Psoas muscle (tissue), 8 donors: ENCODE data around the gene MAGEB2. TPM values are rescaled to one million over a fixed set of nuclear protein-coding genes. Genes with fewer than 3 reads are reported as not detected.

Experiments
- ATAC-seq, 4 donors: fragments of 200-7000 bp; cut with Tn5 transposase; one replicate each; pipeline ENCODE4 v1.9.1; 2020; ENCODE audit warnings: moderate library complexity in 3 of 4, mild to moderate bottlenecking in 2 of 4
- DNase-seq, 2 donors: peaks; one replicate each; pipeline ENCODE4 v3.0.0-alpha.2; 2020
- H3K27ac ChIP-seq: fragments of 200-600 bp; one replicate; pipeline ENCODE4 v1.8.0; 2022
- H3K27me3 ChIP-seq, 3 donors: fragments of 200-600 bp in 1 of 3; one replicate each; pipeline versions ENCODE4 v1.6.1 to v1.8.0; 2013 to 2022; ENCODE audit warnings: low read length in 2 of 3, mild to moderate bottlenecking in 2 of 3, moderate library complexity in 1 of 3; ENCODE audit not compliant: insufficient read depth in 3 of 3
- H3K36me3 ChIP-seq, 2 donors: fragments of 200-600 bp in 1 of 2; one replicate each; pipeline versions ENCODE4 v1.6.1 to v1.8.0; 2013 to 2022; ENCODE audit warnings: low read depth in 1 of 2, mild to moderate bottlenecking in 1 of 2, moderate library complexity in 1 of 2; ENCODE audit not compliant: insufficient read depth in 1 of 2
- H3K4me1 ChIP-seq: fragments of 200-600 bp; one replicate; pipeline ENCODE4 v1.8.0; 2022
- H3K4me3 ChIP-seq: fragments of 200-600 bp; one replicate; pipeline ENCODE4 v1.8.0; 2022; ENCODE audit warnings: mild to moderate bottlenecking
- H3K9me3 ChIP-seq: fragments of 200-600 bp; one replicate; pipeline ENCODE4 v1.8.0; 2022
- WGBS, 3 donors: extraction: QIAGEN DNeasy Blood & Tissue Kit; methylation state at CpG; one replicate each; pipeline versions ENCODE4 v1.1.6 to v1.1.7; 2013; 5-methylcytosine and 5-hydroxymethylcytosine counted together
- intact Hi-C, 2 donors: fragments of 100-400 bp; cut with DNase I; formaldehyde crosslinking; loops; one replicate each; pipeline versions ENCODE4 v1.11.0 to v1.14.2; 2022
- polyA plus RNA-seq, 3 donors: library from polyadenylated mRNA; stranded (reverse); fragments of 200-250 nt; gene quantifications; one replicate each; pipeline ENCODE4 v1.2.3, GENCODE V29; 2013
- total RNA-seq, 4 donors: library from RNA; stranded (reverse); fragmentation: NEBNext Ultra II Directional in 2 of 4; extraction: Animal tissue kit (Norgen Biotek cat#: 25700) in 2 of 4; gene quantifications; one replicate each; pipeline versions ENCODE4 v1.2.1 to v1.2.4, GENCODE V29; 2021 to 2023
- TF ChIP-seq, protein P1 (sequence below): fragments of 200-600 bp; IDR thresholded peaks from one replicate; pipeline ENCODE4 v1.8.0; 2022; ENCODE audit warnings: antibody characterized with exemption
- donor health status: healthy with polysubstance abuse.
- donor health status: DM: no; HTN: no; CAD: no; lungs with moderate emphysema.
- donor health status: Bipolar disorder and iron deficiency.
- donor health status: healthy.
- donor health status: DM: yes; HTN: yes; CAD: no.
- donor health status: DM: no; HTN: no; CAD: no.
- donor health status: DM: no; HTN: no; CAD: no.
- donor health status: DM: yes; HTN: yes; CAD: no.

MAGEB2 gene
- total and polyA plus RNA-seq, 7 donors: not detected

DNA sequence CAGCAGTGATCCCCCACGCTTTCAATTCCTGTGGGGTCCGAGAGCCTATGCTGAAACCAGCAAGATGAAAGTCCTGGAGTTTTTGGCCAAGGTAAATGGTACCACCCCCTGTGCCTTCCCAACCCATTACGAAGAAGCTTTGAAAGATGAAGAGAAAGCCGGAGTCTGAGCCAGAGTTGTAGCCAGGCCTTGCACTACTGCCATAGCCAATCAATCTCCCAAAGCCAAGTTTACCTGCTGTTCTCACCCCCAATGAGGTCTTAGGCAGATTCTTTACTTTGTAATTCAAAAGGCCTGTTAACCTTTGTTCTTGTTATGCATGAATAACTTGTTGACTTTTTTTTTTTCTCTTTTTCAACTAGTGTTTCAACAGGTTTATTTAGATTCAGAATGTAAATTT, 4.0 kb downstream of the MAGEB2 start:
- Histone ChIP-seq H3K27ac (no peak overlapping the region), H3K36me3 (no peaks in the 10 kb centered on the region), H3K9me3 (no peaks in the 10 kb centered on the region), H3K27me3 (no peaks in the 10 kb centered on the region), H3K4me1 (no peaks in the 10 kb centered on the region), H3K4me3 (no peak overlapping the region)
- DNase-seq (no peak), ATAC-seq (no peak)
- intact Hi-C loops: no loop called here
- TF ChIP-seq, protein P1, sequence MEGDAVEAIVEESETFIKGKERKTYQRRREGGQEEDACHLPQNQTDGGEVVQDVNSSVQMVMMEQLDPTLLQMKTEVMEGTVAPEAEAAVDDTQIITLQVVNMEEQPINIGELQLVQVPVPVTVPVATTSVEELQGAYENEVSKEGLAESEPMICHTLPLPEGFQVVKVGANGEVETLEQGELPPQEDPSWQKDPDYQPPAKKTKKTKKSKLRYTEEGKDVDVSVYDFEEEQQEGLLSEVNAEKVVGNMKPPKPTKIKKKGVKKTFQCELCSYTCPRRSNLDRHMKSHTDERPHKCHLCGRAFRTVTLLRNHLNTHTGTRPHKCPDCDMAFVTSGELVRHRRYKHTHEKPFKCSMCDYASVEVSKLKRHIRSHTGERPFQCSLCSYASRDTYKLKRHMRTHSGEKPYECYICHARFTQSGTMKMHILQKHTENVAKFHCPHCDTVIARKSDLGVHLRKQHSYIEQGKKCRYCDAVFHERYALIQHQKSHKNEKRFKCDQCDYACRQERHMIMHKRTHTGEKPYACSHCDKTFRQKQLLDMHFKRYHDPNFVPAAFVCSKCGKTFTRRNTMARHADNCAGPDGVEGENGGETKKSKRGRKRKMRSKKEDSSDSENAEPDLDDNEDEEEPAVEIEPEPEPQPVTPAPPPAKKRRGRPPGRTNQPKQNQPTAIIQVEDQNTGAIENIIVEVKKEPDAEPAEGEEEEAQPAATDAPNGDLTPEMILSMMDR: no peak
- 70 to 82% (median 82%) methylated on average over 4 of the region's 4 CpGs for WGBS, 3 donors

DNA sequence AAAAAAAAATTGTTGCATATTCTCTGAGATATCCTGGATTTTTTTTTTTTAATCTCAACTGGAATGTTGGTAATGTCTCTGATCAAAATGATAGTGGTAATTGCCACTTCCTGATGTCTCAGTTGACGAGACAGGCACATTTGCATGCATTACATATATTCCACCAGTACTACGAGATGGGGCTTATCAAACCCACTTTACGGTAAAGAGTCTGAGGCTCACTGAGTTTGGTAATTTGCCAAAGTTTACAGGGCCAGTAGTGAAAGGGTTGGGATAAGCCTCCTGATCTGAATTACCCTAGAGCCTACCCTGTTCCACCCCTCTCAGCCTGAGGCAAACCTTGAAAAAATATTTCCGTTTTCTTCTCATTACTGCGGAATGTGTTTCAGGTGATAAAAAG, 5.3 kb downstream of the MAGEB2 start:
- DNase-seq: no peak
- Histone ChIP-seq H3K9me3 (no peaks in the 10 kb centered on the region), H3K27ac (no peak overlapping the region), H3K4me3 (no peak overlapping the region), H3K27me3 (no peaks in the 10 kb centered on the region), H3K4me1 (no peaks in the 10 kb centered on the region), H3K36me3 (no peaks in the 10 kb centered on the region)
- TF ChIP-seq, protein P1: no peak
- no peak for ATAC-seq
- WGBS, 3 donors: 80 to 90% (median 87%) methylated on average over 5 of the region's 5 CpGs
- intact Hi-C loops: no loop called here

DNA sequence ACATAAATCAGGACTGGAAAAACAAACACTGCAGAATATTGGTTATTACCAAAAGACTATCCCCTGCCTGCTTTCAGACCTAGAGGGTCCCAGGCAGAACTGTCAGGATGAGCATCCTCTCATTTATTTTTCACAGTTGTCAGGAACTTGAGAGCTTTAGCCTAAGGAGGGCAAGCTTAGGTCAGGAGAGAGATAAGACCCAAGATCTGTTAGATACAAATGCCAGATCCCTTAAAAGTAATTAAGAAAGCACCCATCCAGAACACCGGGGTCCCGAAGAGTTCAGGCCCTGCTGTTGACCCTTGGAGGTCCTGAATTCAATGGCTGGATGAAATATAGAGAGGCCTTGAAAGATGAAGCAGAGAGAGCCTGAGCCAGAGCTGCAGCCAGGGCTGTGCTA, 9.2 kb downstream of the MAGEB2 start:
- no peak for DNase-seq
- Histone ChIP-seq H3K4me1 (no peaks in the 10 kb centered on the region), H3K27me3 (no peaks in the 10 kb centered on the region), H3K9me3 (no peaks in the 10 kb centered on the region), H3K27ac (no peak overlapping the region), H3K36me3 (no peaks in the 10 kb centered on the region), H3K4me3 (no peak overlapping the region)
- TF ChIP-seq, protein P1: no peak
- intact Hi-C loops: no loop called here
- 17 to 57% (median 25%) methylated on average over 2 of the region's 2 CpGs for WGBS, 3 donors
- ATAC-seq: no peak

DNA sequence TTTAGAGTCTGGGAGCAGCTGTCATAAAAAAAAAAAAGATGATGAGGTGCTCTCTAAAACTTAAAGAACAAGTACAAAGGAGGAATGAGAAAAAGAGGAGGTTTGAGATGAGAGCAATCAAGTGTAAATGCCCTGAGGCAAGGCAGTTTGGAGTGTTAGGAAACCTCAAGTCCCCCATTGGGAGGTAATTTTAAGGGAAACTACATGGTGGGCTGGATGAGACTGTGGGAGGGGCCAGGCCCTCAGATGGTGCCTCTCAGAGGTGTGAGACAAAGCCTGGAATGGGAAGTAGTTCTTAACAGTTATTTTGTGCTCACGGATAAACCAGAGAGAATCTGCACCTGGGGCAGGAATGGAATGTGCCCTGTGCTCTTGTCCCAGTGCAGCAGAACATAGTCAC, 13.2 kb downstream of the MAGEB2 start:
- no peaks in the 10 kb centered on the region for H3K4me1 ChIP-seq
- H3K4me3 ChIP-seq: no peak overlapping the region
- no peaks in the 10 kb centered on the region for H3K27me3 ChIP-seq
- H3K36me3 ChIP-seq: no peaks in the 10 kb centered on the region
- no peak overlapping the region for H3K27ac ChIP-seq
- TF ChIP-seq, protein P1: no peak
- ATAC-seq (no peak), DNase-seq (no peak)
- intact Hi-C loops: no loop called here
- WGBS, 3 donors: 16 to 33% (median 23%) methylated on average over 1 of the region's 1 CpG
- no peaks in the 10 kb centered on the region for H3K9me3 ChIP-seq

DNA sequence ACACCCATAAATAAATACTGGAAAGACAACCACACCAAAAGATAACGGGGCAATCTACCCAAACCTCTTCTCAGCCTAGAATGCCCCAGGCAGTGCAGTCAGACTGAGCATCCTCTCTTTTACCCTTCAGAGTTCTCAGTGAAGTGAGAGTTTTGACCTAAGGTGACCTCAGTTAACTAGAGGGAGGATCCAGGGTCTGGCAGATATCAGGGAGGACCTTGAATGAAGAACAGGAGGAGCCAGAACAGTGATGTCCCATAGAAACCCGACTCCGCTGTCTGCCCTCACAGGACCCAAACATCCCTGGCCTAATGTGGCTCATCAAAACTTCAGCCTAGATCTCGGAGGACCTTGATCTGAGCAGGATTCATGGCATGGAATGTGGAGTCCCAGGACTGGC, 15.0 kb downstream of the MAGEB2 start, which contains the start of gene MAGEB3:
TSS of gene MAGEB3 (plus strand) at position 263 of the 400 bp plus-strand sequence. CDS start 5,268 bp downstream, outside the sequence.
- DNase-seq: no peak
- Histone ChIP-seq H3K4me3 (no peak within 1 kb of the TSS), H3K27me3 (no peaks in the 10 kb centered on the region), H3K9me3 (no peaks in the 10 kb centered on the region), H3K36me3 (no peaks in the 10 kb centered on the region), H3K4me1 (no peaks in the 10 kb centered on the region), H3K27ac (no peak within 1 kb of the TSS)
- ATAC-seq: no peak
- intact Hi-C loops: no loop called here
- TF ChIP-seq, protein P1: no peak
- WGBS, 3 donors: 59 to 67% (median 65%) methylated on average over 4 of the region's 4 CpGs
